NB4 (cell line): ENCODE data around the gene TCF4.
"Not testable (repeated sequence)": the region's sequence is repeated elsewhere in the genome, so short reads cannot be mapped to it uniquely, and the experiment has no call there.

Source experiments
- DNase-seq: peaks from one replicate; pipeline ENCODE4 v3.0.0; 2010; ENCODE audit warnings: low read depth
- H3K4me3 ChIP-seq: one replicate; pipeline ENCODE4 v1.5.1; 2011; ENCODE audit warnings: mild to moderate bottlenecking, low read depth, low read length, moderate library complexity
- MYC ChIP-seq: IDR thresholded peaks from 2 replicates; pipeline ENCODE4 v1.6.1; 2011; ENCODE audit warnings: low read depth, low read length
- POLR2A ChIP-seq: IDR thresholded peaks from 2 replicates; pipeline ENCODE4 v1.6.1; 2011; ENCODE audit warnings: mild to moderate bottlenecking; ENCODE audit not compliant: insufficient read length; ENCODE audit errors: extremely low read depth
- TF ChIP-seq, protein P1 (sequence below): IDR thresholded peaks from 2 replicates; pipeline ENCODE4 v1.6.1; 2011; ENCODE audit warnings: low read depth, low read length
- TF ChIP-seq, protein P2 (sequence below): IDR thresholded peaks from one replicate; pipeline ENCODE4 v1.5.1; 2012; ENCODE audit warnings: low read depth, low read length

Gene TCF4

GRCh38 chr18:55475916-55476315 is 112.1 kb downstream of the TCF4 start:
- H3K4me3 ChIP-seq, result no peak overlapping the region
- TF ChIP-seq POLR2A (no peak), MYC (no peak)
- TF ChIP-seq, protein P1, sequence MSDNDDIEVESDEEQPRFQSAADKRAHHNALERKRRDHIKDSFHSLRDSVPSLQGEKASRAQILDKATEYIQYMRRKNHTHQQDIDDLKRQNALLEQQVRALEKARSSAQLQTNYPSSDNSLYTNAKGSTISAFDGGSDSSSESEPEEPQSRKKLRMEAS, result no peak
- TF ChIP-seq, protein P2, sequence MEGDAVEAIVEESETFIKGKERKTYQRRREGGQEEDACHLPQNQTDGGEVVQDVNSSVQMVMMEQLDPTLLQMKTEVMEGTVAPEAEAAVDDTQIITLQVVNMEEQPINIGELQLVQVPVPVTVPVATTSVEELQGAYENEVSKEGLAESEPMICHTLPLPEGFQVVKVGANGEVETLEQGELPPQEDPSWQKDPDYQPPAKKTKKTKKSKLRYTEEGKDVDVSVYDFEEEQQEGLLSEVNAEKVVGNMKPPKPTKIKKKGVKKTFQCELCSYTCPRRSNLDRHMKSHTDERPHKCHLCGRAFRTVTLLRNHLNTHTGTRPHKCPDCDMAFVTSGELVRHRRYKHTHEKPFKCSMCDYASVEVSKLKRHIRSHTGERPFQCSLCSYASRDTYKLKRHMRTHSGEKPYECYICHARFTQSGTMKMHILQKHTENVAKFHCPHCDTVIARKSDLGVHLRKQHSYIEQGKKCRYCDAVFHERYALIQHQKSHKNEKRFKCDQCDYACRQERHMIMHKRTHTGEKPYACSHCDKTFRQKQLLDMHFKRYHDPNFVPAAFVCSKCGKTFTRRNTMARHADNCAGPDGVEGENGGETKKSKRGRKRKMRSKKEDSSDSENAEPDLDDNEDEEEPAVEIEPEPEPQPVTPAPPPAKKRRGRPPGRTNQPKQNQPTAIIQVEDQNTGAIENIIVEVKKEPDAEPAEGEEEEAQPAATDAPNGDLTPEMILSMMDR, result no peak
- DNase-seq, result no peak

DNA sequence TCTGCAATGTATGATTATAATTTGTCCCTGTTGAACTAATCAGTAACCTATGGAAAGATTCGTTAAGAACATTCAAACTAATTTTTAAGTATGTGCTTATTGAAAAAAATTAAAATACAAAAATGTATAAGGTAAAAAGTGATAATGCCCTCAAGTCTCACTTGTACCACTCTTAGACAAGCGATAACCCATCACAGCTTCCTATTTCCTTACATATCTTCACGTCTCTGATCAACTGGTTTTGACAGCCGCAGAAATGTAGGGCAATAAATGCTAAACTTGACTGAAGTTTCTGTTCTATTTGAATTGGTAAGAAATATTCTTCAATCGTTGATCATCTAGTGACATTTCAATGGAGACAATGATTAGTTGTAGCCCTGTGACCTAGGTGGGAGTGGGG is 112.5 kb downstream of the TCF4 start:
- TF ChIP-seq MYC (no peak), POLR2A (no peak)
- TF ChIP-seq, protein P1, result no peak
- no peak overlapping the region for H3K4me3 ChIP-seq
- DNase-seq, result no peak

GRCh38 chr18:55473560-55473959 is 114.4 kb downstream of the TCF4 start:
- no peak overlapping the region for H3K4me3 ChIP-seq
- TF ChIP-seq POLR2A (no peak), MYC (no peak)
- TF ChIP-seq, protein P2, result no peak
- TF ChIP-seq, protein P1, result no peak
- DNase-seq, result no peak

DNA sequence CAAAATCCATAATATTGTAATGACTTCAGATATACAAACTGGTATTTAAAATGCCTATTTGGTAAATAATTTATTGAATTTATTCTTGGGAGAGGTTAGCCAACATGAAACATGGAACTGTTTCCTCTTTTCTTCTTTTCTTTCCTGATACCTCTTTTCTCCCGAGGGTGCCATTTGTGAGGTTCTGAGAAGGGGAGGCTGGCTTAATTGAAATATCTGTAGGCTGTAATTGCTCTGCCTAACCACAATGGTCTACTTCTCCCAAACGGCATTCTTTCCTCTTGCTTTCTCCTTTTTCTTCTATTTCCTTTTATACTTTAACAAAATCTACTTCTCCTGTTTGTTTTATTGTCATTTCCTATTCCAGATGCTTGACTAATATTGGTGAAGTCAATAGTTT is 114.9 kb downstream of the TCF4 start:
- H3K4me3 ChIP-seq, result no peak overlapping the region
- no peak for DNase-seq
- TF ChIP-seq, protein P1, result no peak
- TF ChIP-seq MYC (no peak), POLR2A (no peak)
- TF ChIP-seq, protein P2, result no peak

GRCh38 chr18:55470826-55471225 is 117.2 kb downstream of the TCF4 start:
- DNase-seq, result no peak
- H3K4me3 ChIP-seq, result no peak overlapping the region
- TF ChIP-seq POLR2A, result no peak
- TF ChIP-seq, protein P1, result no peak
- no peak for TF ChIP-seq MYC
- TF ChIP-seq, protein P2, result no peak

GRCh38 chr18:55469134-55469533 is 118.9 kb downstream of the TCF4 start:
- not testable (repeated sequence) for DNase-seq, H3K4me3 ChIP-seq

GRCh38 chr18:55466789-55467188 is 121.2 kb downstream of the TCF4 start:
- no peak overlapping the region for H3K4me3 ChIP-seq
- DNase-seq, result no peak
- TF ChIP-seq MYC, result no peak
